Endothelial cell of umbilical vein (primary cell): Measurements from ENCODE around the gene NPLOC4. TPM values are rescaled to one million over a fixed set of nuclear protein-coding genes. Genes with fewer than 3 reads are reported as not detected.

Experiments used
- BruUV-seq: library from RNA; stranded (reverse); fragments of 400-500 nt; replicated peaks from 2 replicates; lab custom pipeline; 2021; lab: Mats Ljungman, UMichigan
- CTCF ChIA-PET: fragments of 300-600, 350-600 bp; sonication (Branson Sonifier 250); formaldehyde crosslinking; loops from one replicate; lab custom pipeline; 2021; ENCODE audit warnings: antibody characterized with exemption, inconsistent platforms; lab: Charles Lee
- POLR2A ChIA-PET: fragments of 300-600, 350-600 bp; sonication (Branson Sonifier 250); formaldehyde crosslinking; loops from one replicate; lab custom pipeline; 2021; ENCODE audit warnings: antibody characterized with exemption, inconsistent platforms; lab: Charles Lee
- DNase-seq: peaks from one replicate; pipeline ENCODE4 v3.0.0-alpha.2; 2011; ENCODE audit warnings: low read depth, low spot score
- FAIRE-seq: peaks from 2 replicates; lab custom pipeline; 2011; peaks lifted over from hg19 to GRCh38; lab: Jason Lieb, UNC
- H2AFZ ChIP-seq: 2 replicates; pipeline ENCODE4 v1.6.0; 2012; ENCODE audit warnings: low read depth, low read length, control low read depth, inconsistent platforms
- H3K27ac ChIP-seq: 2 replicates; pipeline ENCODE4 v1.5.1; 2011; ENCODE audit warnings: low read depth, mild to moderate bottlenecking, control low read depth, low read length, moderate library complexity; ENCODE audit not compliant: insufficient read depth
- H3K27me3 ChIP-seq, 2 experiments: 2 replicates each; pipeline versions ENCODE4 v1.6.0 to v1.6.1; 2011; ENCODE audit warnings: low read length in 2 of 2, mixed read lengths in 1 of 2; ENCODE audit not compliant: control insufficient read depth in 2 of 2, insufficient read depth in 2 of 2
- H3K36me3 ChIP-seq, 2 experiments: 2 replicates in 1 of 2; 3 replicates in 1 of 2; pipeline ENCODE4 v1.5.1; 2011; ENCODE audit warnings: low read length in 2 of 2, mild to moderate bottlenecking in 1 of 2, moderate library complexity in 1 of 2; ENCODE audit not compliant: control insufficient read depth in 2 of 2, insufficient read depth in 2 of 2; ENCODE audit errors: extremely low read depth in 1 of 2
- H3K4me1 ChIP-seq: 3 replicates; pipeline ENCODE4 v1.5.1; 2011; ENCODE audit warnings: mild to moderate bottlenecking, low read length; ENCODE audit not compliant: control insufficient read depth, insufficient read depth; ENCODE audit errors: extremely low read depth
- H3K4me2 ChIP-seq: 2 replicates; pipeline ENCODE4 v1.6.1; 2011; ENCODE audit warnings: low read length, control low read depth, mixed read lengths; ENCODE audit not compliant: insufficient read depth
- H3K4me3 ChIP-seq, 3 experiments: fragments of 200-600 bp in 1 of 3; sonication (generic), shearing (Covaris generic) in 1 of 3; replicated peaks in 1 of 3; 2 replicates each; pipeline ENCODE4 v1.5.1; 2011 to 2016; ENCODE audit warnings: control low read depth in 3 of 3, low read length in 3 of 3, mild to moderate bottlenecking in 2 of 3, inconsistent platforms in 1 of 3, low read depth in 1 of 3, moderate library complexity in 1 of 3; ENCODE audit not compliant: insufficient read depth in 1 of 3
- H3K79me2 ChIP-seq: 2 replicates; pipeline ENCODE4 v1.6.0; 2012; ENCODE audit warnings: low read length, inconsistent platforms; ENCODE audit not compliant: control insufficient read depth, insufficient read depth
- H3K9ac ChIP-seq: replicated peaks from 2 replicates; pipeline ENCODE3; 2011; ENCODE audit warnings: low read length, control low read depth; ENCODE audit not compliant: insufficient read depth; ENCODE audit errors: extremely low read depth
- H3K9me1 ChIP-seq: replicated peaks from 3 replicates; pipeline ENCODE4 v1.6.0; 2011; ENCODE audit warnings: mild to moderate bottlenecking, low read length; ENCODE audit not compliant: control insufficient read depth, insufficient read depth; ENCODE audit errors: extremely low read depth
- H3K9me3 ChIP-seq: replicated peaks from 2 replicates; pipeline ENCODE4 v1.5.1; 2012; ENCODE audit warnings: low read length, inconsistent platforms; ENCODE audit not compliant: control insufficient read depth, insufficient read depth
- H4K20me1 ChIP-seq: replicated peaks from 2 replicates; pipeline ENCODE3; 2011; ENCODE audit warnings: mild to moderate bottlenecking, low read length; ENCODE audit not compliant: control insufficient read depth, insufficient read depth; ENCODE audit errors: extremely low read depth
- CTCF ChIP-seq, 2 donors: IDR thresholded peaks; 1 replicate in 1 of 2; 2 replicates in 1 of 2; pipeline ENCODE4 v1.5.1; 2011; ENCODE audit warnings: low read length in 2 of 2, mild to moderate bottlenecking in 2 of 2, moderate library complexity in 2 of 2, control low read depth in 1 of 2, inconsistent platforms in 1 of 2, low read depth in 1 of 2; ENCODE audit not compliant: insufficient read depth in 1 of 2; ENCODE audit errors: extremely low read depth in 1 of 2
- EZH2 ChIP-seq: IDR thresholded peaks from 2 replicates; pipeline ENCODE4 v1.6.1; 2012; ENCODE audit warnings: borderline replicate concordance, low read depth, mild to moderate bottlenecking, moderate library complexity, low read length, inconsistent platforms; ENCODE audit not compliant: severe bottlenecking
- FOS ChIP-seq: IDR thresholded peaks from 2 replicates; pipeline ENCODE4 v1.6.1; 2011; ENCODE audit warnings: mild to moderate bottlenecking, low read length, moderate library complexity, borderline replicate concordance; ENCODE audit not compliant: insufficient read depth
- GATA2 ChIP-seq: IDR thresholded peaks from 2 replicates; pipeline ENCODE4 v1.7.0; 2011; ENCODE audit warnings: low read depth, mild to moderate bottlenecking, moderate library complexity, mixed read lengths, low read length; ENCODE audit not compliant: insufficient read length, insufficient read depth
- JUN ChIP-seq: IDR thresholded peaks from 2 replicates; pipeline ENCODE4 v1.6.1; 2011; ENCODE audit warnings: borderline replicate concordance, low read depth; ENCODE audit not compliant: insufficient read length, insufficient read depth
- MAX ChIP-seq: IDR thresholded peaks from 2 replicates; pipeline ENCODE4 v1.6.1; 2011; ENCODE audit not compliant: insufficient read depth, insufficient read length
- MYC ChIP-seq: IDR thresholded peaks from one replicate; pipeline ENCODE4 v1.6.1; 2011; ENCODE audit warnings: mild to moderate bottlenecking, low read depth, low read length
- POLR2A ChIP-seq: IDR thresholded peaks from 2 replicates; pipeline ENCODE4 v1.6.1; 2012; ENCODE audit warnings: low read depth, mild to moderate bottlenecking, control low read depth, low read length
- POLR2AphosphoS5 ChIP-seq: IDR thresholded peaks from 2 replicates; pipeline ENCODE4 v1.6.1; 2012; ENCODE audit warnings: low read depth, mild to moderate bottlenecking, control low read depth, low read length, moderate library complexity; ENCODE audit not compliant: insufficient read depth
- dilution Hi-C: fragments of 300-500 bp; cut with MboI; formaldehyde crosslinking; loops from one replicate; pipeline ENCODE4 v1.15.0; 2019; ENCODE audit warnings: low sequenced_read_pairs; ENCODE audit not compliant: extremely low pct_ligation_motif_present
- intact Hi-C: fragments of 100-400 bp; cut with micrococcal nuclease; formaldehyde crosslinking; loops from one replicate; pipeline ENCODE4 v1.10.0; 2022
- polyA plus RNA-seq, 4 experiments: library from polyadenylated mRNA; depleted of rRNA in 3 of 4; stranded (reverse) in 3 of 4; unstranded in 1 of 4; fragments of >200 nt; gene quantifications; 2 replicates each; pipeline versions ENCODE4 v1.2.1 to v1.2.3, GENCODE V29; 2011 to 2012; ENCODE audit warnings: missing spikeins in 1 of 4
- total RNA-seq: library from RNA; stranded (reverse); gene quantifications from 2 replicates; pipeline ENCODE4 v1.2.3, GENCODE V29; 2021

Gene NPLOC4
- total and polyA plus RNA-seq, 2 donors (not counting 3 experiments of a cell fraction or from before 2014, with no cell fraction given) = 150 to 175 TPM

GRCh38 chr17:81543339-81543675, 93.6 kb downstream of the NPLOC4 start:
- no peak for TF ChIP-seq CTCF (IDR thresholded peaks at IDR 0.05; ENCODE audit: extremely low read depth in 1 of 2, insufficient read depth in 1 of 2, low read depth in 1 of 2, low read length in 2 of 2)
- no peak for TF ChIP-seq EZH2
- TF ChIP-seq POLR2AphosphoS5 = no peak
- TF ChIP-seq MAX = no peak
- TF ChIP-seq JUN = no peak
- TF ChIP-seq GATA2 = no peak
- no peak for TF ChIP-seq FOS
- TF ChIP-seq MYC = no peak
- no peak for TF ChIP-seq POLR2A
- H3K36me3 ChIP-seq = peaks cover 9 to 71% of the 10 kb centered on the region in 2 experiments
- H3K9me1 ChIP-seq = no peaks in the 10 kb centered on the region
- intact Hi-C loops = no loop called here
- no peaks in the 10 kb centered on the region for H3K9me3 ChIP-seq
- H3K27me3 ChIP-seq = no peaks in the 10 kb centered on the region
- peaks cover 3% of the 10 kb centered on the region for H3K79me2 ChIP-seq
- dilution Hi-C loops = no loop called here
- no peak overlapping the region for H3K9ac ChIP-seq
- no peak overlapping the region for H3K27ac ChIP-seq
- FAIRE-seq = no peak
- no peak overlapping the region for H3K4me2 ChIP-seq
- CTCF ChIA-PET = interaction anchor here (0.8 to 1.0 kb wide), 2 partner anchors 20 to 59 kb away, joined by 3 read pairs; no protein-coding TSS in a partner anchor
- no peaks in the 10 kb centered on the region for H4K20me1 ChIP-seq
- no peak overlapping the region for H3K4me3 ChIP-seq
- no TSS peak for BruUV-seq
- H3K4me1 ChIP-seq = no peaks in the 10 kb centered on the region
- POLR2A ChIA-PET = no interaction called here
- no peak overlapping the region for H2AFZ ChIP-seq
- DNase-seq = no peak
